OCI-LY7 (cell line): ENCODE data around the gene HAUS2. TPM values are rescaled to one million over a fixed set of nuclear protein-coding genes. Genes with fewer than 3 reads are reported as not detected.

Source experiments
- BruUV-seq: library from RNA; stranded (reverse); fragments of 400-500 nt; replicated peaks from 2 replicates; lab custom pipeline; 2021; lab: Mats Ljungman, UMichigan
- CTCF ChIA-PET: fragments of 300-600 bp; sonication (Branson Sonifier 250); formaldehyde crosslinking; loops from one replicate; lab custom pipeline; 2022; ENCODE audit warnings: antibody characterized with exemption; ENCODE audit not compliant: unreplicated experiment; lab: Charles Lee
- POLR2A ChIA-PET: fragments of 300-600 bp; sonication (Branson Sonifier 250); formaldehyde crosslinking; loops from one replicate; lab custom pipeline; 2022; ENCODE audit warnings: antibody characterized with exemption; lab: Charles Lee
- DNase-seq: peaks from one replicate; pipeline ENCODE4 v3.0.0-alpha.2; 2015; ENCODE audit warnings: low spot score
- H2AFZ ChIP-seq: fragments of 200-600 bp; sonication (generic), shearing (Covaris generic); 2 replicates; pipeline ENCODE4 v1.6.1; 2014; ENCODE audit warnings: mild to moderate bottlenecking, antibody characterized with exemption, low read length, moderate library complexity
- H3K27ac ChIP-seq: fragments of 200-600 bp; sonication (generic); 2 replicates; pipeline ENCODE4 v1.5.1; 2014; ENCODE audit warnings: mixed run types, low read depth, mild to moderate bottlenecking, moderate library complexity, low read length, inconsistent platforms; ENCODE audit not compliant: poor library complexity, severe bottlenecking
- H3K36me3 ChIP-seq: fragments of 200-600 bp; sonication (generic); 2 replicates; pipeline ENCODE4 v1.6.1; 2014; ENCODE audit warnings: mild to moderate bottlenecking, antibody characterized with exemption, low read length, moderate library complexity, mixed read lengths; ENCODE audit not compliant: insufficient read depth
- H3K4me1 ChIP-seq: fragments of 200-600 bp; sonication (generic); 2 replicates; pipeline ENCODE4 v1.5.1; 2014; ENCODE audit warnings: mild to moderate bottlenecking, low read length; ENCODE audit not compliant: insufficient read depth, poor library complexity, severe bottlenecking
- H3K4me2 ChIP-seq: fragments of 200-600 bp; sonication (generic); 2 replicates; pipeline ENCODE4 v1.6.1; 2014; ENCODE audit warnings: mild to moderate bottlenecking, low read length
- H3K4me3 ChIP-seq: fragments of 200-600 bp; sonication (generic); 2 replicates; pipeline ENCODE4 v1.5.1; 2014; ENCODE audit warnings: mild to moderate bottlenecking, low read depth, low read length; ENCODE audit not compliant: poor library complexity, severe bottlenecking
- H3K79me2 ChIP-seq: fragments of 200-600 bp; sonication (generic); 2 replicates; pipeline ENCODE4 v1.6.1; 2016; ENCODE audit warnings: low read depth, mild to moderate bottlenecking, low read length, moderate library complexity, mixed read lengths; ENCODE audit not compliant: insufficient read depth
- H3K9me2 ChIP-seq: fragments of 200-600 bp; sonication (generic); 2 replicates; pipeline ENCODE4 v1.6.1; 2016; ENCODE audit warnings: mild to moderate bottlenecking, low read length, mixed read lengths; ENCODE audit not compliant: insufficient read depth
- H3K9me3 ChIP-seq: fragments of 200-600 bp; sonication (generic); 2 replicates; pipeline ENCODE4 v1.6.1; 2014; ENCODE audit warnings: mild to moderate bottlenecking, mixed run types, low read length, mixed read lengths
- H4K20me1 ChIP-seq: fragments of 200-600 bp; sonication (generic); 2 replicates; pipeline ENCODE4 v1.6.1; 2014; ENCODE audit warnings: mild to moderate bottlenecking, antibody characterized with exemption, low read length, moderate library complexity, mixed read lengths; ENCODE audit not compliant: insufficient read depth
- EZH2phosphoT487 ChIP-seq: fragments of 200-600 bp; sonication (generic); IDR thresholded peaks from 2 replicates; pipeline ENCODE4 v1.6.1; 2018; ENCODE audit warnings: low read depth, borderline replicate concordance, mild to moderate bottlenecking, mixed run types, antibody characterized with exemption, low read length, moderate library complexity, mixed read lengths
- intact Hi-C: fragments of 100-400 bp; cut with micrococcal nuclease; formaldehyde crosslinking; loops from one replicate; pipeline ENCODE4 v1.10.0; 2022; ENCODE audit not compliant: unreplicated experiment
- total RNA-seq, 2 experiments: library from RNA; depleted of rRNA in 1 of 2; stranded (reverse); fragments of >200 nt in 1 of 2; shearing (Covaris generic) in 1 of 2; gene quantifications; 2 replicates each; pipeline ENCODE4 v1.2.3, GENCODE V29; 2014 to 2022
- TF ChIP-seq, protein P1 (sequence below): fragments of 200-600 bp; sonication (generic); conservative IDR thresholded peaks from 2 replicates; pipeline ENCODE4 v1.5.1; 2014; ENCODE audit warnings: mild to moderate bottlenecking, antibody characterized with exemption, low read length, moderate library complexity, mixed read lengths

HAUS2 gene
- total RNA-seq, 2 experiments from 2014 or later = 43.7 to 50.4 TPM

- Histone ChIP-seq H3K9me3 (peaks cover 25% of the 10 kb centered on the region), H3K4me2 (peak overlapping the region; percentile 55), H2AFZ (no peak overlapping the region), H3K79me2 (no peaks in the 10 kb centered on the region), H3K36me3 (peaks cover 34% of the 10 kb centered on the region), H4K20me1 (no peaks in the 10 kb centered on the region), H3K4me1 (peaks cover 70% of the 10 kb centered on the region), H3K9me2 (no peaks in the 10 kb centered on the region), H3K4me3 (peak overlapping the region; percentile 16), H3K27ac (peak overlapping the region; percentile 83)
- TF ChIP-seq, protein P1, sequence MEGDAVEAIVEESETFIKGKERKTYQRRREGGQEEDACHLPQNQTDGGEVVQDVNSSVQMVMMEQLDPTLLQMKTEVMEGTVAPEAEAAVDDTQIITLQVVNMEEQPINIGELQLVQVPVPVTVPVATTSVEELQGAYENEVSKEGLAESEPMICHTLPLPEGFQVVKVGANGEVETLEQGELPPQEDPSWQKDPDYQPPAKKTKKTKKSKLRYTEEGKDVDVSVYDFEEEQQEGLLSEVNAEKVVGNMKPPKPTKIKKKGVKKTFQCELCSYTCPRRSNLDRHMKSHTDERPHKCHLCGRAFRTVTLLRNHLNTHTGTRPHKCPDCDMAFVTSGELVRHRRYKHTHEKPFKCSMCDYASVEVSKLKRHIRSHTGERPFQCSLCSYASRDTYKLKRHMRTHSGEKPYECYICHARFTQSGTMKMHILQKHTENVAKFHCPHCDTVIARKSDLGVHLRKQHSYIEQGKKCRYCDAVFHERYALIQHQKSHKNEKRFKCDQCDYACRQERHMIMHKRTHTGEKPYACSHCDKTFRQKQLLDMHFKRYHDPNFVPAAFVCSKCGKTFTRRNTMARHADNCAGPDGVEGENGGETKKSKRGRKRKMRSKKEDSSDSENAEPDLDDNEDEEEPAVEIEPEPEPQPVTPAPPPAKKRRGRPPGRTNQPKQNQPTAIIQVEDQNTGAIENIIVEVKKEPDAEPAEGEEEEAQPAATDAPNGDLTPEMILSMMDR = no peak
- no peak for TF ChIP-seq EZH2phosphoT487
- CTCF ChIA-PET = no interaction called here
- no peak for DNase-seq
- POLR2A ChIA-PET = interaction anchor here (0.6 to 1.2 kb wide), 2 partner anchors 11 to 28 kb away, joined by 3 to 5 read pairs; no protein-coding TSS in a partner anchor
- intact Hi-C loops = loop anchor here (5.0 kb wide), 1 partner anchor 42 kb away; no protein-coding TSS in a partner anchor
- no TSS peak for BruUV-seq
These were observed 57.2 kb downstream of the HAUS2 start for GRCh38 chr15:42605796-42606195.

DNA sequence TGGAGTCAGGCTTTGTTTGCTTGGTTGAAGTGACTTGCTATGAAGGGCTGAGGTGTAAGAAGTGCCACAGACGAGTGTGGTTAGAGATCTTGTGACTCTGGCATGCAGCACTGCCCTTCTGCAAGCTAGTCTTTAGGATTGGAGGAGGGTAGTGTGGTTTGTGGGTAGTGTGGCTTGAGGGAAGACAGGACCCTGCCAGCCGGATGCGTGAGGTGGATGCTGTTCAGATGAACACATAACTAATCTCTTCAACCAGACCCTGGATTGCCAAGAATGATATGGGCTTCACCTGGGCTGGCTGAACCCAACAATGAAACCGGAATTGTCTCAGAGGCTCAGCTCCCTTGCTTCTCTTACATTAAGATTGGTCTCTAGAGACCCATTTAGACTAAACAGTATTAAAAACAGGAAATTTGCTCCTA is 59.5 kb downstream of the HAUS2 start:
- POLR2A ChIA-PET = interaction anchor here (0.6 to 1.4 kb wide), 6 partner anchors 12 to 103 kb away, joined by 3 to 4 read pairs (median 3); partner anchors contain the start of gene STARD9
- BruUV-seq = no TSS peak
- peak; percentile 69 for DNase-seq
- TF ChIP-seq, protein P1 = no peak
- TF ChIP-seq EZH2phosphoT487 = no peak
- Histone ChIP-seq H3K4me1 (peaks cover 63% of the 10 kb centered on the region), H3K27ac (peak overlapping the region; percentile 83), H3K9me3 (peaks cover 11% of the 10 kb centered on the region; the same call in 1 of the 2 replicates), H3K36me3 (peaks cover 19% of the 10 kb centered on the region), H3K79me2 (no peaks in the 10 kb centered on the region), H3K4me2 (peak overlapping the region; percentile 61), H3K9me2 (no peaks in the 10 kb centered on the region), H4K20me1 (no peaks in the 10 kb centered on the region), H2AFZ (no peak overlapping the region), H3K4me3 (peak overlapping the region; percentile 8)
- intact Hi-C loops = loop anchor here (5.0 kb wide), 1 partner anchor 39 kb away; no protein-coding TSS in a partner anchor
- CTCF ChIA-PET = no interaction called here
